Keratinocyte (primary cell): Measurements from ENCODE around the gene MYBBP1A. TPM values are rescaled to one million over a fixed set of nuclear protein-coding genes. Genes with fewer than 3 reads are reported as not detected.
"Not testable (repeated sequence)": the region's sequence is repeated elsewhere in the genome, so short reads cannot be mapped to it uniquely, and the experiment has no call there.

Source experiments
- DNase-seq: peaks from one replicate; pipeline ENCODE4 v3.0.0-alpha.2; 2011; ENCODE audit warnings: low read depth, missing footprints, low spot score
- FAIRE-seq: peaks from 2 replicates; lab custom pipeline; 2011; peaks lifted over from hg19 to GRCh38; lab: Jason Lieb, UNC
- H2AFZ ChIP-seq: 2 replicates; pipeline ENCODE4 v1.6.0; 2012; ENCODE audit warnings: low read length, control low read depth, inconsistent platforms; ENCODE audit not compliant: control insufficient read depth
- H3K27ac ChIP-seq: 2 replicates; pipeline ENCODE4 v1.5.1; 2011; ENCODE audit warnings: low read length; ENCODE audit not compliant: control insufficient read depth, insufficient read depth
- H3K27me3 ChIP-seq: 3 replicates; pipeline ENCODE4 v1.6.0; 2011; ENCODE audit warnings: low read length; ENCODE audit not compliant: control insufficient read depth, insufficient read depth; ENCODE audit errors: extremely low read depth
- H3K36me3 ChIP-seq, 2 experiments: 2 replicates in 1 of 2; 3 replicates in 1 of 2; pipeline ENCODE4 v1.5.1; 2011; ENCODE audit warnings: low read length in 2 of 2, mild to moderate bottlenecking in 1 of 2; ENCODE audit not compliant: control insufficient read depth in 2 of 2, insufficient read depth in 2 of 2; ENCODE audit errors: extremely low read depth in 1 of 2
- H3K4me1 ChIP-seq: 3 replicates; pipeline ENCODE4 v1.5.1; 2011; ENCODE audit warnings: low read length; ENCODE audit not compliant: control insufficient read depth, insufficient read depth; ENCODE audit errors: extremely low read depth
- H3K4me2 ChIP-seq: 3 replicates; pipeline ENCODE4 v1.6.0; 2011; ENCODE audit warnings: low read depth, low read length; ENCODE audit not compliant: control insufficient read depth, insufficient read depth; ENCODE audit errors: extremely low read depth
- H3K4me3 ChIP-seq, 3 experiments: fragments of 200-600 bp in 1 of 3; sonication (generic) in 1 of 3; 2 replicates in 2 of 3; 3 replicates in 1 of 3; pipeline ENCODE4 v1.5.1; 2011 to 2016; ENCODE audit warnings: low read length in 3 of 3, mild to moderate bottlenecking in 3 of 3, control low read depth in 2 of 3, inconsistent platforms in 1 of 3, low read depth in 1 of 3, mixed read lengths in 1 of 3, mixed run types in 1 of 3, moderate library complexity in 1 of 3; ENCODE audit not compliant: control insufficient read depth in 2 of 3, insufficient read depth in 2 of 3; ENCODE audit errors: extremely low read depth in 1 of 3
- H3K79me2 ChIP-seq: 2 replicates; pipeline ENCODE4 v1.6.0; 2012; ENCODE audit warnings: low read length; ENCODE audit not compliant: control insufficient read depth, insufficient read depth
- H3K9ac ChIP-seq: 3 replicates; pipeline ENCODE4 v1.6.0; 2011; ENCODE audit warnings: low read length; ENCODE audit not compliant: control insufficient read depth, insufficient read depth; ENCODE audit errors: extremely low read depth
- H3K9me1 ChIP-seq: 3 replicates; pipeline ENCODE4 v1.6.0; 2011; ENCODE audit warnings: low read length; ENCODE audit not compliant: control insufficient read depth, insufficient read depth; ENCODE audit errors: extremely low read depth
- H3K9me3 ChIP-seq: 2 replicates; pipeline ENCODE4 v1.5.1; 2012; ENCODE audit warnings: low read depth, low read length; ENCODE audit not compliant: control insufficient read depth
- H4K20me1 ChIP-seq: 3 replicates; pipeline ENCODE4 v1.6.0; 2011; ENCODE audit warnings: low read length; ENCODE audit not compliant: control insufficient read depth, insufficient read depth; ENCODE audit errors: extremely low read depth
- CTCF ChIP-seq, 3 experiments: IDR thresholded peaks in 1 of 3; conservative IDR thresholded peaks in 1 of 3; optimal IDR thresholded peaks in 1 of 3; 2 replicates in 2 of 3; 3 replicates in 1 of 3; pipeline versions ENCODE3 to v1.5.1; 2011; ENCODE audit warnings: low read length in 3 of 3, mild to moderate bottlenecking in 3 of 3, moderate library complexity in 2 of 3, control low read depth in 1 of 3, inconsistent platforms in 1 of 3; ENCODE audit not compliant: insufficient read depth in 2 of 3; ENCODE audit errors: extremely low read depth in 1 of 3
- EZH2 ChIP-seq: IDR thresholded peaks from one replicate; pipeline ENCODE4 v1.6.1; 2012; ENCODE audit warnings: inconsistent platforms, mild to moderate bottlenecking, low read length, moderate library complexity
- dilution Hi-C: fragments of 300-500 bp; cut with MboI; formaldehyde crosslinking; loops from one replicate; pipeline ENCODE4 v1.7.0; 2020; ENCODE audit warnings: low sequenced_read_pairs; ENCODE audit not compliant: extremely low pct_ligation_motif_present
- polyA minus RNA-seq, 3 experiments: library from RNA; depleted of rRNA, polyadenylated mRNA; stranded (reverse); fragments of >200 nt; gene quantifications; 1 replicate in 1 of 3; 2 replicates in 1 of 3; 3 replicates in 1 of 3; pipeline ENCODE4 v1.2.3, GENCODE V29; 2011
- polyA plus RNA-seq, 5 experiments: library from polyadenylated mRNA; depleted of rRNA in 3 of 5; stranded (reverse) in 3 of 5; stranded (forward) in 1 of 5; unstranded in 1 of 5; fragments of >200 nt; gene quantifications; 1 replicate in 1 of 5; 2 replicates in 3 of 5; 3 replicates in 1 of 5; pipeline versions ENCODE4 v1.2.1 to v1.2.3, GENCODE V29; 2011 to 2012; ENCODE audit warnings: missing spikeins in 2 of 5, low read depth in 1 of 5, low replicate concordance in 1 of 5

The MYBBP1A gene, protein sequence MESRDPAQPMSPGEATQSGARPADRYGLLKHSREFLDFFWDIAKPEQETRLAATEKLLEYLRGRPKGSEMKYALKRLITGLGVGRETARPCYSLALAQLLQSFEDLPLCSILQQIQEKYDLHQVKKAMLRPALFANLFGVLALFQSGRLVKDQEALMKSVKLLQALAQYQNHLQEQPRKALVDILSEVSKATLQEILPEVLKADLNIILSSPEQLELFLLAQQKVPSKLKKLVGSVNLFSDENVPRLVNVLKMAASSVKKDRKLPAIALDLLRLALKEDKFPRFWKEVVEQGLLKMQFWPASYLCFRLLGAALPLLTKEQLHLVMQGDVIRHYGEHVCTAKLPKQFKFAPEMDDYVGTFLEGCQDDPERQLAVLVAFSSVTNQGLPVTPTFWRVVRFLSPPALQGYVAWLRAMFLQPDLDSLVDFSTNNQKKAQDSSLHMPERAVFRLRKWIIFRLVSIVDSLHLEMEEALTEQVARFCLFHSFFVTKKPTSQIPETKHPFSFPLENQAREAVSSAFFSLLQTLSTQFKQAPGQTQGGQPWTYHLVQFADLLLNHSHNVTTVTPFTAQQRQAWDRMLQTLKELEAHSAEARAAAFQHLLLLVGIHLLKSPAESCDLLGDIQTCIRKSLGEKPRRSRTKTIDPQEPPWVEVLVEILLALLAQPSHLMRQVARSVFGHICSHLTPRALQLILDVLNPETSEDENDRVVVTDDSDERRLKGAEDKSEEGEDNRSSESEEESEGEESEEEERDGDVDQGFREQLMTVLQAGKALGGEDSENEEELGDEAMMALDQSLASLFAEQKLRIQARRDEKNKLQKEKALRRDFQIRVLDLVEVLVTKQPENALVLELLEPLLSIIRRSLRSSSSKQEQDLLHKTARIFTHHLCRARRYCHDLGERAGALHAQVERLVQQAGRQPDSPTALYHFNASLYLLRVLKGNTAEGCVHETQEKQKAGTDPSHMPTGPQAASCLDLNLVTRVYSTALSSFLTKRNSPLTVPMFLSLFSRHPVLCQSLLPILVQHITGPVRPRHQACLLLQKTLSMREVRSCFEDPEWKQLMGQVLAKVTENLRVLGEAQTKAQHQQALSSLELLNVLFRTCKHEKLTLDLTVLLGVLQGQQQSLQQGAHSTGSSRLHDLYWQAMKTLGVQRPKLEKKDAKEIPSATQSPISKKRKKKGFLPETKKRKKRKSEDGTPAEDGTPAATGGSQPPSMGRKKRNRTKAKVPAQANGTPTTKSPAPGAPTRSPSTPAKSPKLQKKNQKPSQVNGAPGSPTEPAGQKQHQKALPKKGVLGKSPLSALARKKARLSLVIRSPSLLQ (N-terminal part only)
- 20.0 to 39.8 TPM (median 20.5 TPM) in 3 replicates for polyA plus RNA-seq
- 12.2 TPM for polyA plus RNA-seq (2011; ENCODE audit: low read depth)
- polyA plus RNA-seq (2011; cell fraction: cytosol; rRNA removed), result 10.7 and 21.5 TPM in 2 replicates
- polyA plus RNA-seq (2011; cell fraction: nucleus; rRNA removed), result 76.7 and 95.3 TPM in 2 replicates
- 33.7 and 47.9 TPM in 2 replicates for polyA plus RNA-seq (2012; ENCODE audit: low replicate concordance)
- 26.7 to 91.1 TPM (median 40.3 TPM) in 3 replicates for polyA minus RNA-seq
- polyA minus RNA-seq (2011; cell fraction: cytosol; rRNA and poly(A)+ RNA removed), result 43.2 TPM
- 72.0 and 73.2 TPM in 2 replicates for polyA minus RNA-seq (2011; cell fraction: nucleus; rRNA and poly(A)+ RNA removed)

- dilution Hi-C loops, result no loop called here
- Histone ChIP-seq H4K20me1 (no peaks in the 10 kb centered on the region), H3K9me1 (no peaks in the 10 kb centered on the region), H3K36me3 (peaks cover 22 to 35% of the 10 kb centered on the region in 2 experiments), H2AFZ (peak within 1 kb of the TSS; percentile 85), H3K27ac (peak within 1 kb of the TSS; percentile 65), H3K4me2 (peak within 1 kb of the TSS; percentile 73), H3K79me2 (peaks cover 30% of the 10 kb centered on the region), H3K9ac (peak within 1 kb of the TSS; percentile 90), H3K4me1 (peaks cover 12% of the 10 kb centered on the region), H3K27me3 (no peaks in the 10 kb centered on the region), H3K9me3 (no peaks in the 10 kb centered on the region), H3K4me3 (peak within 1 kb of the TSS; percentile 90 to 96 (median 94))
- FAIRE-seq (peak; percentile 88), DNase-seq (peak; percentile 60)
- TF ChIP-seq CTCF (optimal IDR thresholded peaks at IDR 0.05 in 1 of 3, IDR thresholded peaks at IDR 0.05 in 1 of 3, conservative IDR thresholded peaks at IDR 0.05 in 1 of 3; ENCODE audit: extremely low read depth in 1 of 3, insufficient read depth in 2 of 3, low read length in 3 of 3) (no peak), EZH2 (no peak)
Observed at GRCh38 chr17:4554997-4555799, at the start of gene MYBBP1A. TSS of gene MYBBP1A (minus strand) at chr17:4555384. CDS start at chr17:4555324, 60 bp downstream.

- peaks cover 22% of the 10 kb centered on the region for H3K27me3 ChIP-seq
- H3K36me3 ChIP-seq, dilution Hi-C loops, H4K20me1 ChIP-seq, H3K9me3 ChIP-seq, FAIRE-seq, H3K9ac ChIP-seq, H3K9me1 ChIP-seq, H3K27ac ChIP-seq, H2AFZ ChIP-seq, DNase-seq, H3K79me2 ChIP-seq, H3K4me1 ChIP-seq, H3K4me3 ChIP-seq, H3K4me2 ChIP-seq: not testable (repeated sequence)
Observed at GRCh38 chr17:4604736-4605135, 49.6 kb upstream of the MYBBP1A start.
